DND-41 (cell line): ENCODE data around the gene PLEKHA6.

Experiments
- ATAC-seq: fragments of 200-7000 bp; cut with Tn5 transposase; 3 replicates; pipeline ENCODE4 v1.9.1; 2021; ENCODE audit warnings: low read depth; ENCODE audit not compliant: insufficient read depth
- DNase-seq: peaks from one replicate; pipeline ENCODE4 v3.0.0-alpha.2; 2020
- H2AFZ ChIP-seq: 2 replicates; pipeline ENCODE4 v1.6.0; 2012; ENCODE audit warnings: low read depth, low read length
- H3K27ac ChIP-seq: 2 replicates; pipeline ENCODE4 v1.5.1; 2012; ENCODE audit warnings: low read length, inconsistent platforms
- H3K27me3 ChIP-seq: fragments of 200-600 bp; sonication (generic); 2 replicates; pipeline ENCODE4 v1.6.0; 2012; ENCODE audit warnings: low read length, mild to moderate bottlenecking, inconsistent platforms; ENCODE audit not compliant: insufficient read depth, poor library complexity
- H3K36me3 ChIP-seq: 2 replicates; pipeline ENCODE4 v1.5.1; 2012; ENCODE audit warnings: low read length, inconsistent platforms; ENCODE audit not compliant: insufficient read depth
- H3K4me1 ChIP-seq: 2 replicates; pipeline ENCODE4 v1.5.1; 2012; ENCODE audit warnings: mild to moderate bottlenecking, low read length; ENCODE audit not compliant: insufficient read depth
- H3K4me2 ChIP-seq: 2 replicates; pipeline ENCODE4 v1.6.0; 2012; ENCODE audit warnings: mild to moderate bottlenecking, moderate library complexity, low read length, inconsistent platforms; ENCODE audit not compliant: insufficient read depth
- H3K4me3 ChIP-seq, 2 experiments: fragments of 200-600 bp in 1 of 2; shearing (Covaris generic) in 1 of 2; 2 replicates each; pipeline ENCODE4 v1.5.1; 2012 to 2016; ENCODE audit warnings: inconsistent platforms in 2 of 2, low read length in 2 of 2, mild to moderate bottlenecking in 2 of 2, low read depth in 1 of 2, moderate library complexity in 1 of 2
- H3K79me2 ChIP-seq: 2 replicates; pipeline ENCODE4 v1.6.0; 2012; ENCODE audit warnings: low read length, inconsistent platforms; ENCODE audit not compliant: insufficient read depth
- H3K9ac ChIP-seq: 2 replicates; pipeline ENCODE4 v1.6.0; 2012; ENCODE audit warnings: low read depth, mild to moderate bottlenecking, inconsistent platforms, low read length, moderate library complexity
- H3K9me3 ChIP-seq: 2 replicates; pipeline ENCODE4 v1.5.1; 2012; ENCODE audit warnings: low read length, moderate library complexity, mild to moderate bottlenecking, inconsistent platforms; ENCODE audit not compliant: insufficient read depth, severe bottlenecking
- H4K20me1 ChIP-seq: 2 replicates; pipeline ENCODE4 v1.6.0; 2012; ENCODE audit warnings: low read length; ENCODE audit not compliant: insufficient read depth
- CTCF ChIP-seq: IDR thresholded peaks from 2 replicates; pipeline ENCODE4 v1.5.1; 2012; ENCODE audit warnings: borderline replicate concordance, low read length, moderate library complexity, mild to moderate bottlenecking; ENCODE audit not compliant: poor library complexity, severe bottlenecking; ENCODE audit errors: extremely low read depth
- EZH2 ChIP-seq: IDR thresholded peaks from 3 replicates; pipeline ENCODE4 v1.6.1; 2012; ENCODE audit warnings: borderline replicate concordance, low read depth, mild to moderate bottlenecking, moderate library complexity, low read length, inconsistent platforms; ENCODE audit not compliant: severe bottlenecking

Gene PLEKHA6

GRCh38 chr1:204205486-204205885, 154.2 kb downstream of the PLEKHA6 start:
- no peak for DNase-seq
- no peaks in the 10 kb centered on the region for H3K36me3 ChIP-seq
- no peaks in the 10 kb centered on the region for H3K4me1 ChIP-seq
- H3K4me2 ChIP-seq: no peak overlapping the region
- H3K27ac ChIP-seq: no peak overlapping the region
- H3K79me2 ChIP-seq: no peaks in the 10 kb centered on the region
- H3K9ac ChIP-seq: no peak overlapping the region
- no peak overlapping the region for H3K4me3 ChIP-seq
- no peaks in the 10 kb centered on the region for H3K9me3 ChIP-seq
- no peak for ATAC-seq
- H2AFZ ChIP-seq: no peak overlapping the region
- no peak for TF ChIP-seq EZH2
- no peak for TF ChIP-seq CTCF
- no peaks in the 10 kb centered on the region; the same call in 1 of the 2 replicates for H4K20me1 ChIP-seq
- H3K27me3 ChIP-seq: peaks cover 13% of the 10 kb centered on the region

GRCh38 chr1:204204944-204205343, 154.8 kb downstream of the PLEKHA6 start:
- TF ChIP-seq EZH2 (no peak), CTCF (no peak)
- Histone ChIP-seq H3K4me2 (no peak overlapping the region), H3K27ac (no peak overlapping the region), H2AFZ (no peak overlapping the region), H3K9ac (no peak overlapping the region), H3K79me2 (no peaks in the 10 kb centered on the region), H3K4me3 (no peak overlapping the region), H3K4me1 (no peaks in the 10 kb centered on the region), H3K36me3 (no peaks in the 10 kb centered on the region), H3K9me3 (no peaks in the 10 kb centered on the region), H4K20me1 (no peaks in the 10 kb centered on the region; the same call in 1 of the 2 replicates), H3K27me3 (peaks cover 13% of the 10 kb centered on the region)
- DNase-seq: no peak
- ATAC-seq: no peak

- peaks cover 16% of the 10 kb centered on the region for H3K27me3 ChIP-seq
These were observed 156.4 kb downstream of the PLEKHA6 start for GRCh38 chr1:204203206-204203767.

More at GRCh38 chr1:204203206-204203767, 156.4 kb downstream of the PLEKHA6 start:
- TF ChIP-seq CTCF: no peak
- no peak for TF ChIP-seq EZH2
- DNase-seq (no peak), ATAC-seq (no peak)
- no peaks in the 10 kb centered on the region for H3K4me1 ChIP-seq
- no peak overlapping the region for H3K9ac ChIP-seq
- H3K27ac ChIP-seq: no peak overlapping the region
- H3K4me2 ChIP-seq: no peak overlapping the region
- H4K20me1 ChIP-seq: no peaks in the 10 kb centered on the region; the same call in 1 of the 2 replicates
- H2AFZ ChIP-seq: no peak overlapping the region
- no peak overlapping the region for H3K4me3 ChIP-seq
- H3K9me3 ChIP-seq: no peaks in the 10 kb centered on the region
- H3K36me3 ChIP-seq: no peaks in the 10 kb centered on the region
- no peaks in the 10 kb centered on the region for H3K79me2 ChIP-seq
